Measurements from ENCODE around the gene RPS24.
"Not testable (repeated sequence)": the region's sequence is repeated elsewhere in the genome, so short reads cannot be mapped to it uniquely, and the experiment has no call there.

The RPS24 gene

DNA sequence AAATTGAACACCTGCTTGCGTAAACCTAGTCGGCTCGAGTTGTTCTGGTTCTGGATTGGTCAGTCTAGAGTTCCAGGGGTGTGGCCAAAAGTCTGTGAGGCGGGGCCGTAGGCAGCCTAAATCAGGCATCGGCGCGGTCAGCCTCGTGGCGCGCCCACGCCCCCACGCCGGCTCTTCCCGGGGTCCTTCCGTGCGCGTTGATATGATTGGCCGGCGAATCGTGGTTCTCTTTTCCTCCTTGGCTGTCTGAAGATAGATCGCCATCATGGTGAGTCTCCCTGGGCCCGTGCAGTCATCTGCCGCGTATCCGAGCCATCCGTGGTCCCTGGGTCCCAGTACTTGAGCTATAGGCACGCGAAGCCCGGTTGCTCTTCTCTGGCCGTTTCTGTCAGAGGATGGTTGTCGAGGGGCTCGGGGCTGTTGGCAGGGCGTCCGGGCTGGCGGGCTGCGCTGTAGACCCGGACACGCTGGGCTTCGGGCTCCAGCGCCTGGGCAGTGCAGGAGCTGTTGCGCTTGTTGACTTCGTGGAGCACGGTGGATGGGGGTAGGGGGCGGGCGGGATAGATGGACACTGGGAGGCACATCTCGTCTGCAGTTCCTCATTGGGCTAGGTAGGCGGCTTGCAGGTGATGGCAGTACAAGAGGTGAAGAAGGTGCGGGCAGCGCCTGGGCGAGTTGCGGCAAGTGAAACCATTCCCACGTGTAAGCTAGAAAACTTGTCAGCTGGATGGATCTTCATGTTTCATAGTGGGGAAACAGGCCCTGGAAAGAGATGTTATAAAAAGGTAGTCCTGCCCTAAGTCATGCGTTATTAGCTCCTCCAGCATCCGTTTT is at the start of gene RPS24:
Gene RPS24, plus strand, starts transcription at position 227 of the 834 bp plus-strand sequence. Its CDS starts 39 bp downstream, at position 266.
- DNase-seq: peak; percentile 80

DNA sequence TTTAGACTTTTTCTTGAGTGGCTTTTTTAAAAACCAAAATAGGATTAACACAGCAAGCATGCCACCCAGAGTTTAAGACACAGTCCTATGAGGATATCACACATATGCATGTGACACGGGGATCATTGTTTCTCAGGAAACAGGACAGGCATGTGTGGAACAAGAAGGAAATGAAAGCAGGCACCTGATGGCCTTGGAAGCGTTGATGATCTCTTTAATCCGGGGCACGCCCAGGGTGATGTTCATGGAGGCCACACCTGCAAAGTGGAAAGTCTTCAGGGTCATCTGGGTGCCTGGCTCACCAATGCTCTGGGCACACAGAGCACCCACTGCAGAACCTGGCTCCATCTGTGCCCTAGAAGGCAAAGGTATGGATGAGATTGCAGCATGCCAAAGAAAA is 48.7 kb upstream of the RPS24 start:
- DNase-seq: no peak

DNA sequence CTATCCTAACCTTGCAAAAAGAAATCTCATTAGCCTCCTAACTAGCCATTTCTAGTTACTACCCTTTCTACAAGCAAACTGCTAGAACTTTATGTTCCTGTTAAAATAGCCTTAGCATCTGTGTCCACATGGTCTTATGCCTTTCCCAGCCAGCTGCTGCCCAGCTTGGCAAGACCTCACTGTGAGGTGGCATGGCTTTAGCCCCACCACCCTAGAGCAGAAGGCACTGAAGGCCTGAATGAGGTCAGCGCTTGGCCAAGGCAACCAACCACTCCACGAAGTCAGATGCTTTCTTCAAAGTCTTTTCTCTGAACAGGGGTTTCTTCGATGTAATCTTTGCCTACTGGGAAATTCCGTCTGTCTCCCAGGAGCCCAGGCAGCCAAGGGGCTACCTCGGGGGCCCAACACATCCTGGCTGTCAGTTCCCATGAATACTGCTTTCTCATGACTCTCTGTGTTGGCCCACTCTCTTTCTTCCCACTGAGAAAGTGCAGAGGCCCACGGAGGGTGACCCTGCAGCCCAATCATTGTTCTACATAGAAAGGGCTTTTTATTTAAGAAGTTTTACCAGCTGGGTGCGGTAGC is 45.9 kb upstream of the RPS24 start:
- no peak for DNase-seq

DNA sequence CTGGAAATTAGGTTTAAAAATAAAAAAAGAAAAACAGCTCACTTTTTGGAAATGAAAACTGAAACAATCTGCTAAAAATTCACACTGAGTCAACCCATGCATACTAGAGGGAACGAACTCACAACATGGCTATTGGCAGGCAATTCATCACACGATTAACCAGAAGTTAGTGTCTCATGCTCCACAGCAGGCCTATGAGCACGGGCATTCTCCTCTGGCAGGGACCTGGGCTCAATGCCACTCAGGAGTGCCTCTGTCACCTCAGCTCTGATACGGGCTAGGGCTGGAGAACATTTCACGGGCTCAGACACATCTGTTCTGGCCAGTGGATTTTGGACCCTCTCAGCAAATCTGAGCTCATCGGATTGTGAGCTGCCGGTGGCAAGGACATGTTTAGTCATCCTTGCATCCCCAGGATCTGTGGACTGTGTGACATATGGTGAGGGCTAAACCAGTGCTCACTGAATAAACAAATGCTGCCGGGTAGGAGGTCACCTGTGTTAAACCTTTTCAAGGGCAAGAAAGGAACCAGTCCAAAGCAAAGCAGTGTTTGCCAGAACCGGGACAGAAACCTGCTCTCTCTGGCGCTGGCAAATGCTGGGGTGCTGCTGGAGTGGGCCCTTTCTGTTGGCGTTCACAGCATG is 44.5 kb upstream of the RPS24 start:
- no peak for DNase-seq

DNA sequence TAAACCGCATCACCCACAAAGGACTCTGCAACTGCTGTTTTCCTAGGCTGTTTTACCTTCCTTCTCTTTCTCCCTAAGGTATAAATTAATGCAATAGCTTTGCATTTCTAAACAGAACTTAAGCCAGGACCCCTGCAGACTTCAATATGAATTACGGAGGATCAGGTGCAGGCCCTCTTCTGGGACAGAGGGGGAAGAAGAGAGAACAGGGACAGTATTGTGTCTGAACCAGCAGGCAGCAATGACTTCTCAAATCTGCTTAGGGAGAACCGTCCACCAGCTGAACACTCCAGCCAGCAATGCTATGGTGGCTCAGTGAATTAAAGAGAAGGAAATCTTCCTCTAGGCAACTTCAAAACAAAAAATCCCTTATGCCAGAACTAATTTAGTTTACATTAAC is 40.0 kb upstream of the RPS24 start:
- no peak for DNase-seq

DNA sequence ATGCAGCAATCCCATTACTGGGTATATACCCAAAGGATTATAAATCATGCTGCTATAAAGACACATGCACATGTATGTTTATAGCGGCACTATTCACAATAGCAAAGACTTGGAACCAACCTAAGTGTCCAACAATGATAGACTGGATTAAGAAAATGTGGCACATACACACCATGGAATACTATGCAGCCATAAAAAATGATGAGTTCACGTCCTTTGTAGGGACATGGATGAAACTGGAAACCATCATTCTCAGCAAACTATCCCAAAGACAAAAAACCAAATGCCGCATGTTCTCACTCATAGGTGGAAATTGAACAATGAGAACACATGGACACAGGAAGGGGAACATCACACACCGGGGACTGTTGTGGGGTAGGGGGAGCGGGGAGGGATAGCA is 34.9 kb upstream of the RPS24 start:
- not testable (repeated sequence) for DNase-seq

DNA sequence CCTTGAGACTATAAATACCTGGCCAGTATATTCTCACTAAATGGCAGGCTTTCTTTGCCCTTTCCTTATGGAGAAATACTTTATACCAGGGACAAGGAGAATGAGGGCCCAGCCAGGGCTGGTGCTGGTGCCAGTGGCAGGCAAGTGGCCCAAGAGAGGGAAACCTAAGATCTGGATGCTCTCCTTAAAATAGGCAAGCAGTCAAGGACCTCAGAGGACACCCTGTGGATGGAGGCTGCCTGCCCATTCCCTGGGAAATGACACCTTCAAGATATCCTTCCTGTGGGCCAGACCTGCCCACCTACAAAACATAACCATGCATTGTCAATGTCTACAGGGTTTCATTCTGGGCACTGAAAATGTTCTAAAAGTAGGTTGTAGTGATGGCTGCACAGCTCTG is 33.5 kb upstream of the RPS24 start:
- no peak for DNase-seq

DNA sequence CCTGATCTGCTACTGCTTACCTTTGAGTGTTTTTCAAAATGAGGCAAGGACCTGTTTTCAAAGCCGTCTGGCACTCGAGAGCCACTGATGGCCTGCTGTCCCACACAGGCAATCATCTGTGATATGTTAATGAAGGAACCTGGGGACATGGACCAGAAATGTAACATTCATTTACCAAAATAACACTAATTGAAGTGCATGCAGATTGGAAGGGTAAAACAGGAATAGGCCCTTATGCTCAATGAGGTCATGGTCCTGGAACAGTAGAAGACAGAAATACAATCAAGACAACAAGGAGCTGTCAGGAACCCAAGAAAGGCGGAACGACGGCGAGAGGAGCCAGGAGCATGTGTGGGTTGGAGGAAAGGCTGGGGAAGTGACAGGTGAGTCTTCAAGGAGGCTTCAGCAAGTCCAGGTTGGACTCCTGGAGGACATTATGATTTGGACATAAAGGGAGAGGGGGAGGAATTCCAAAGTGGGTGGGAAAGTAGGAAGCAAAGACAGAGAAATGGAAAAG is 32.6 kb upstream of the RPS24 start:
- peak; percentile 60 for DNase-seq

DNA sequence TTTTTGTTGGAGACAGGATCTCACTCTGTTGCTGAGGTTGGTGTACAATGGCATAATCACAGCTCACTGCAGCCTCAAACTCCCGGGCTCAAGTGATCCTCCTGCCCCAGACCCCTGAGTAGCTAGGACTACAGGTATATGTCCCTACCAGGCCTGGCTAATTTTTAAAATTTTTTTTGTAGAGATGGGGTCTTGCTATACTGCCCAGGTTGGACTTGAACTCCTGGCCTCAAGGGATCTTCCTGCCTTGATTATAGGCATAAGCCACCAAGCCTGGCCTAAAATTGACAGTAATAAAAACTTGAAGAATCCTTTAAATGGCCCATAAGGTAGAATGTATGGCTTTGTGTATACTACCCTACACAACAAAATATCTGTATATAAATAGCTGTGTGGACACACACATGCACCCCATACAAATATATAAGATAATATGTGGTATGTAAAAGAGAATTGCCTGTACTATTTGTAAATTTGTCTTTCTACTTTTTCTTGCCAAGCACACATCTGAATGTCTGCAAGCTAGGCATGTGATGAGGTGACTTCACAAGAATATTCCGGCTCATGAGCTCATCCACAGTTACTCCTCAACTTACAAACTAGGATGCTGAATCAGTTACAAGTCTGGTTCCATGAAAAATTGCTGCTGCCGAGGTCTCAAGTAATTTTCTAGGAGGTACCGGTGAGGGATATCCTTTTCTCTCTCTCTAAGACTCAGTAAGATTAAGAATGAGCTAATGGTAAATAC is 30.9 kb upstream of the RPS24 start:
- DNase-seq: no peak

DNA sequence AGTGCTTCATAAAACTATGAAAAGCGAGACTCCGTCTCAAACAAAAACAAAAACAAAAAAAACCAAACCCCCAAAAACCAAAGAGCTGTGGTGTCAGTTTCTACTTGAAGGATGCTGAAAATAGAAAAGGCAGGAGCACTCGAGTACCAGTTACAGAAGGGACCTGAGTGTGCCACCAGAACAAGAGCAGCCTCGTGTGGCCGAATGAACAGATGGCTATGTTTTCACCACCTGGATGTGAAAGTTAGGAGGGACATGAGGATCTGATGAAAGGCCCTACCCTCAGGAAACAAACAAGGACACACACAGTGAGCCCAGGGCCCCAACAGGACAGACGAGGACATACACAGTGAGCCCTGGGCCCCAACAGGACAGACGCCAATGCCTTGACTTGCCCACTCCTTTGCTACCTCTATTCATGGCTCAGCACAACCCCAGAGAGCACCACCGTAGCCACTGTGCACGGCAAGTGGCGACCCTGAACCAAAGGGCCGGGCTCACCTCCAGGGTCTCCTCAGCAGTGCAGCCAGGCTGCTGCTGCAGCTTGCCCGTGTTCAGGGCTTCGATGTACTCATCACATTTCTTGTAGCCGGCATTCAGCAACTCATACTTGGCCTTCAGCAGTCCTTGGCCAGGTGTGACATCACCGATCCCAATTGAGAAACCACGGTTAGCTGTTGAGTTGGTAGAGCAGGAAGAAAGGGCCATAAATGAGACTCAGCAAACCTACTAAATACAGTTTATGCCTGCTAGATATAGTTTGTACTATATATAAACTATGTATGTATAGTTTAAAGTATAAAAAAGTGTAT is 29.2 kb upstream of the RPS24 start:
- no peak for DNase-seq

DNA sequence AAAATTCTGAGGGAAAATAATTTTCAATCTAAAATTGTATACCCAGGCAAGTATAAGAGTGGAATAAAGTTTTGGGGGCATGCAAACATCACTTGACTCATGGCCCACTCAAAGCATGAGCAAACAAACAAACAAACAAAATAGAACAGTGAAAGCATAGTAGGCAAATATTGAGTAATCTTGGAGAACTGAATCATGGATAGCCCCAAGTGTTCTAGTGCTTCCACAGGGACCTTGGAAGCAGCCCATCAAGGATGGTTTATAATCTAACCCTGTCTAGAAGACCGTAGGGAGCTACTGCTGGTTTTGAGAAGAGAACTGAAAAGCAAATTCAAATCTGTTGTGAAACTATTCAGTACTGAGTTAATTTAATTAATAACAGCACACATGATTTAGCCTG is 26.5 kb upstream of the RPS24 start:
- no peak for DNase-seq

DNA sequence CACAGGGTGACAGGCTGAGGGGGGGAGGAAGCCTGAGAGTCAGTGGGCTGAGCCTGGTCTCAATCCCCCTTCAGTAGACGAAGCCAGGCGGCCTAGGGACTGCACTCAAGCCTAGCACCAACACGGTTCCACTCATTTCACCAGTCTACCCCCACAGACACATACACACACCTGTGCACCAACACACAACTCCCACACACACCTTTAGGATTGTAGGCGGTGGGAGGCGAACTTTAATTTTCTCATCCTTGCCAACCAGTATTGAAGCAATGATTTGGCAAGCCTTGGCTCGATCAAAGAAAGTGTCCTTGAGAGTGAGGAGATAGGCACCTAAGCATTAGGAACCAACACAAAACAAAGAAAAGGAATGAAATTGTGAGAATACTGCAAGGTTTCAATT is 24.0 kb upstream of the RPS24 start:
- DNase-seq: no peak

DNA sequence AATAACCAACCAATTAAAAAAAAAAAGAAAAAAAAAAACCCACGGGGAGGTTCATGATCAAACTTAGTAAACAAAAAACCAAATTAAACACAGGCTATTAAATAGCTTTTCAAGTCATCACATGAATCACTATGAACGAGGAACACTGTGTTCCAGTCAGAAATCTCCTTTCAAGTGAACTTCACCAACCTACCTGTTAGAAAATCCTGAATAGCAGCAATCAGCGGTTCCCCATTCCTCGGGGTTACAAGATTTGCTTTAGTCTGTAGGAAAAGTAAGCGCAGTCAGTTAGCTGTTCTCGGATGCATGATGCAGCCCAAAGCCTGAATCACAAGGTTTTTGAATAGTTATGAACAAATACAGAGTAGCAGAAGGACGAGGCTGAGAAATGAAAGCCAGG is 23.4 kb upstream of the RPS24 start:
- no peak for DNase-seq

DNA sequence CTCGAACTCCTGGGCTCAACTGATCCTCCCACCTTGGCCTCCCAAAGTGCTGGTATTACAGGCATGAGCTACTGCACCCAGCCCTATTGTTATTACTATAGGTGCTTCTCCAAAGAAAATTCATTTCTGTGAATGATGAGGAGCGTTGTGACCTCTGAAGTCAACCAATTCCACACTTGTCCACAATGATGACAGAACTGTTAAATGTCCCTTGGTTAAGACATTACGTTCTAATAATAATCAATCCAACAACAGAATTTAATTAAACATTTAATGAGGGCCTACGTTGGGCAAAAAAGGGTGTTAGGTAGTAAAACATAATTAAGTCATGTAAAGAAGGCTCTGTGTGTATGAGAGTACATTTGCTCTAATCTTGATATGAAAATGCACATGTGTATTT is 22.6 kb upstream of the RPS24 start:
- DNase-seq: no peak

DNA sequence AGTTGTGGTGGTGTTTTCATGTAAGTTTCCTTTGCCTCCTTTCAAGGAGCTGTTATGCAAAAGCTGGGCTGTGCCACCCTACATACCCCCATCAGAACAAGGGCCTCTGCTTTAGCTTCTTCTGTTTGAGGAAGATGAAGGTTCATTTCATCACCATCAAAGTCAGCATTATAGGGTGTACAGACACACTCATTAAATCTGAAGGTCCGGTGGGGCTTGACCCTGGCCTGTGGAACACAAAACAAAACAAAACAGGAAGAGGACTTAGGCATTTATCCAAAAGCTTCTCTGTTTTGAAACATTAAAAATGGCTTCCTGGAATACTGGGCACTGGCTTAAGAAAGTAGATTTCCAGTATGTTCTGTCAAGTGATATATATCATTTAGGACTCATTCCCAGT is 20.1 kb upstream of the RPS24 start:
- DNase-seq: no peak

DNA sequence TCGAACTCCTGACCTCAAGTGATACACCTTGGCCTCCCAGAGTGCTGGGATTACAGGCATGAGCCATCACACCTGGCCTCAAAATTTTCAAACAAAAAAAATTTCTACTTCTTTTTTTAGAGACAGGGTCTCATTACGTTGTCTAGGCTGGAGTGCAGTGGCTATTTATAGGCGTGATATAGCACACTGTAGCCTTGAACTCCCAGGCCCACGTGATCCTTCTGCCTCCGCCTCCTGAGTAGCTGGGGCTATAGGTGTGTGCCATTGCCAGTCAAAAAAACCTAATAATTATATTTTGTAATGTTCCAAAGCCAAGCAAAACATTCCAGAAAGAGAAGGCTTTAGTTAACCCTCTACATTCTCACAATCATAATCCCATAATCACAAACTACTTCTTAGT is 18.1 kb upstream of the RPS24 start:
- DNase-seq: no peak

DNA sequence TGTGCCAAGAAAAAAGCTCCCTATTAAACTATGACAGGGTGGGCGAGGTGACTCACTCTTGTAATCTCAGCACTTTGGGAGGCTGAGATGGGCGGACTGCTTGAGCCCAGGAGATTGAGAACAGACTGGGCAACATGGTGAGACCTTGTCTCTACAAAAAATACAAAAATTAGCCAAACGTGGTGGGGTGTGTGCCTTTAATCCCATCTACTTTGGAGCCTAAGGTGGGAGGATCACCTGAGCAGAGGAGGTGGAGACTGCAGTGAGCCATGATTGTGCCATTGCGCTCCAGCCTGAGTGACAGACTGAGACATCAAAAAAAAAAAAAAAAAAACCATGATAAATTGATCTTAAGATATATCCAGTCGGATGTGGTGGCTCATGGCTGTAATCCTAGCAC is 15.8 kb upstream of the RPS24 start:
- DNase-seq: no peak

DNA sequence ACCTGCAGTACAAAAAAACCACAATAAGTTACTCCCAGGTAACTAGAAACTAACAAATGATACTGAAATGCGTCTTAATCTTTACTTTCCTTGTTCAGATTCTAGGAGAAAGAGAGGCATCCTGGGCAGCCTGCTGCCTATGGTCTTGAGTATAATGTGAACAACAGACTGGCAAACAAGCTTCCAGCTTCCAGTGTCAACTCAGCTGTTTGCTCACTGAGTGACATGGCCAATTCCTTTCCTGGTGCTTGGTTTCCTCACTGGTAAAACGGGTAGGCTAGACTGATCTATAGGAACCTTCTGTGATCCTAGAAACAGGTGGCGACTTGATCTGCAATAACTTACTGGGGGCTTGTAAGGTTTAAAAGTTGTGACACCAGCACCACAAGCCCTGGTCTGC is 14.4 kb upstream of the RPS24 start:
- no peak for DNase-seq

DNA sequence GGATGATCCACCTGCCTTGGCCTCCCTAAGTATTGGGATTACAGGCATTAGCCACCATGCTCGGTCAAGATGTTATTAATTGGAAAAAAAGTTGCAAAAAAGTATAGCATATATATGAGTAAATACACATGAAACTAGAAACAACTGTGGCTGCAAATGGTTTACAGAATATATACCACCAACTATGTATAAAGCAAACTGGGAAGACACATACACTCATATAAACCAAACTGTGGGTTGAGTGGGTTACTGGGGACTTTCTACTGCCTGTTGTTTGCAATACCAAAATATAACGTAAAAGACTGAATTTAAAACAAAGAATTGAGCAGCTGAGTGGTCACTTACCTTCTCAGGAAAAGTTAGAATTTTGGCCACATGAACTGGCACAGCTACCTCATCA is 12.5 kb upstream of the RPS24 start:
- no peak for DNase-seq

DNA sequence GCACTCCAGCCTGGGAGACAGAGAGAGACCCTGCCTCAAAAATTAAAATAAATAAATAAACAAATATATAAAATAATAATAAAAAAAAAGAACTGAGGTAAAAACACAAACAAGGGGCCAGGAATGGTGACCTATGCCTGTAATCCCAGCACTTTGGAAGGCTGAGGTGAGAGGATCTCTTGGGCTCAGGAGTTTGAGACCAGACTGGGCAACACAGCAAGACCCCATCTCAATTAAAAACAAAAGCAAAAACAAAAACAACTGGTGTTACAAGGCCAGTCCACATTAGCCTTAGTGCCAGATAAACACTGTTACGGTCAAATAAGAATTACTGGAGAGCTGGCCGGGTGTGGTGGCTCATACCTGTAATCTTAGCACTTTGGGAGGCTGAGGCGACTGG is 9.9 kb upstream of the RPS24 start:
- no peak for DNase-seq

DNA sequence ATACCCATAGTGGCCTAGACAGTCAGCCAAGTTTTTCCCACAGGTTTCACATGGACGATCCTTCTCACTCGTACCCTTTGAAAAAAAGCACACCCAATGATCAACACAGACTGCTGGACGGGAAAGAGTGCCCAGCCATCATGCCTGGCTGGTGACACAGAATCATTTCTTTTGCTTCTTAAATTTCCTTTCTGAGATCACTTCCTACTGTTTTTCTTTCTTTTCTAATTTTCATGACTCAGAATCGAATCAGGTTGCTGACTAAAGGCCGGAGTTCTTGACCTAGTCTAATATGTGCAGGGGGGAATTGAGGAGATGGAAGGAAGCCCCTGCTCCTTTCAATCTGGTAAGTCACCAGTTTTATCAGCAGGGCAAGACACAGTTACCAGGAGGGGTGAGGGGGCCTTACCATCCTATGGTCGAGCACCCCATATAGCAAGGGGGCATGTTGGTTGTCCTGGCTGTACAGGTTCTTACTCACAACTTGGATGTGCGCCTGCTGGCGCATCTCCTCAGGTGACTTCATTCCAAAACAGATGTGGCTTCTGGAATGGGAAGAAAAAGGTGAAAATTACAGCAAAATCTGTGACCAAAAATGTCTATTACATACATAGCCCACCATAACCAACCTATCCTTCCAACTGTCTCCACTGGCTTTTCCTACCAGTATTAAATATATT is 7.8 kb upstream of the RPS24 start:
- DNase-seq: no peak

Data from DMS79 (cell line).